OCI-LY7 (cell line): Measurements from ENCODE around the gene VSIR. TPM values are rescaled to one million over a fixed set of nuclear protein-coding genes. Genes with fewer than 3 reads are reported as not detected.

Experiments
- BruUV-seq: library from RNA; stranded (reverse); fragments of 400-500 nt; replicated peaks from 2 replicates; lab custom pipeline; 2021; lab: Mats Ljungman, UMichigan
- CTCF ChIA-PET: fragments of 300-600 bp; sonication (Branson Sonifier 250); formaldehyde crosslinking; loops from one replicate; lab custom pipeline; 2022; ENCODE audit warnings: antibody characterized with exemption; ENCODE audit not compliant: unreplicated experiment; lab: Charles Lee
- POLR2A ChIA-PET: fragments of 300-600 bp; sonication (Branson Sonifier 250); formaldehyde crosslinking; loops from one replicate; lab custom pipeline; 2022; ENCODE audit warnings: antibody characterized with exemption; lab: Charles Lee
- DNase-seq: peaks from one replicate; pipeline ENCODE4 v3.0.0-alpha.2; 2015; ENCODE audit warnings: low spot score
- H2AFZ ChIP-seq: fragments of 200-600 bp; sonication (generic), shearing (Covaris generic); 2 replicates; pipeline ENCODE4 v1.6.1; 2014; ENCODE audit warnings: mild to moderate bottlenecking, antibody characterized with exemption, low read length, moderate library complexity
- H3K27ac ChIP-seq: fragments of 200-600 bp; sonication (generic); 2 replicates; pipeline ENCODE4 v1.5.1; 2014; ENCODE audit warnings: mixed run types, low read depth, mild to moderate bottlenecking, moderate library complexity, low read length, inconsistent platforms; ENCODE audit not compliant: poor library complexity, severe bottlenecking
- H3K36me3 ChIP-seq: fragments of 200-600 bp; sonication (generic); 2 replicates; pipeline ENCODE4 v1.6.1; 2014; ENCODE audit warnings: mild to moderate bottlenecking, antibody characterized with exemption, low read length, moderate library complexity, mixed read lengths; ENCODE audit not compliant: insufficient read depth
- H3K4me1 ChIP-seq: fragments of 200-600 bp; sonication (generic); 2 replicates; pipeline ENCODE4 v1.5.1; 2014; ENCODE audit warnings: mild to moderate bottlenecking, low read length; ENCODE audit not compliant: insufficient read depth, poor library complexity, severe bottlenecking
- H3K4me2 ChIP-seq: fragments of 200-600 bp; sonication (generic); 2 replicates; pipeline ENCODE4 v1.6.1; 2014; ENCODE audit warnings: mild to moderate bottlenecking, low read length
- H3K4me3 ChIP-seq: fragments of 200-600 bp; sonication (generic); 2 replicates; pipeline ENCODE4 v1.5.1; 2014; ENCODE audit warnings: mild to moderate bottlenecking, low read depth, low read length; ENCODE audit not compliant: poor library complexity, severe bottlenecking
- H3K79me2 ChIP-seq: fragments of 200-600 bp; sonication (generic); 2 replicates; pipeline ENCODE4 v1.6.1; 2016; ENCODE audit warnings: low read depth, mild to moderate bottlenecking, low read length, moderate library complexity, mixed read lengths; ENCODE audit not compliant: insufficient read depth
- H3K9me2 ChIP-seq: fragments of 200-600 bp; sonication (generic); 2 replicates; pipeline ENCODE4 v1.6.1; 2016; ENCODE audit warnings: mild to moderate bottlenecking, low read length, mixed read lengths; ENCODE audit not compliant: insufficient read depth
- H3K9me3 ChIP-seq: fragments of 200-600 bp; sonication (generic); 2 replicates; pipeline ENCODE4 v1.6.1; 2014; ENCODE audit warnings: mild to moderate bottlenecking, mixed run types, low read length, mixed read lengths
- H4K20me1 ChIP-seq: fragments of 200-600 bp; sonication (generic); 2 replicates; pipeline ENCODE4 v1.6.1; 2014; ENCODE audit warnings: mild to moderate bottlenecking, antibody characterized with exemption, low read length, moderate library complexity, mixed read lengths; ENCODE audit not compliant: insufficient read depth
- CTCF ChIP-seq: fragments of 200-600 bp; sonication (generic); conservative IDR thresholded peaks from 2 replicates; pipeline ENCODE4 v1.5.1; 2014; ENCODE audit warnings: mild to moderate bottlenecking, antibody characterized with exemption, low read length, moderate library complexity, mixed read lengths
- EZH2phosphoT487 ChIP-seq: fragments of 200-600 bp; sonication (generic); IDR thresholded peaks from 2 replicates; pipeline ENCODE4 v1.6.1; 2018; ENCODE audit warnings: low read depth, borderline replicate concordance, mild to moderate bottlenecking, mixed run types, antibody characterized with exemption, low read length, moderate library complexity, mixed read lengths
- intact Hi-C: fragments of 100-400 bp; cut with micrococcal nuclease; formaldehyde crosslinking; loops from one replicate; pipeline ENCODE4 v1.10.0; 2022; ENCODE audit not compliant: unreplicated experiment
- total RNA-seq, 2 experiments: library from RNA; depleted of rRNA in 1 of 2; stranded (reverse); fragments of >200 nt in 1 of 2; shearing (Covaris generic) in 1 of 2; gene quantifications; 2 replicates each; pipeline ENCODE4 v1.2.3, GENCODE V29; 2014 to 2022

VSIR gene
- total RNA-seq, 2 experiments from 2014 or later, result 2.2 to 9.0 TPM

- no peaks in the 10 kb centered on the region for H3K9me3 ChIP-seq
- no peak overlapping the region for H2AFZ ChIP-seq
- no peak overlapping the region for H3K4me3 ChIP-seq
- no peak overlapping the region for H3K27ac ChIP-seq
- intact Hi-C loops, result no loop called here
- TF ChIP-seq CTCF (no peak), EZH2phosphoT487 (no peak)
- BruUV-seq, result no TSS peak
- ChIA-PET CTCF (no interaction called here), POLR2A (interaction anchor here (0.5 kb wide), 1 partner anchor 24 kb away, joined by 6 read pairs; no protein-coding TSS in a partner anchor)
- H3K36me3 ChIP-seq, result no peaks in the 10 kb centered on the region
- H3K9me2 ChIP-seq, result no peaks in the 10 kb centered on the region
- H3K79me2 ChIP-seq, result no peaks in the 10 kb centered on the region
- DNase-seq, result no peak
- peaks cover 44% of the 10 kb centered on the region for H3K4me1 ChIP-seq
- no peak overlapping the region for H3K4me2 ChIP-seq
- H4K20me1 ChIP-seq, result no peaks in the 10 kb centered on the region
Measured at GRCh38 chr10:71777213-71777985, 4.1 kb upstream of the VSIR start.

- intact Hi-C loops, result no loop called here
- H3K36me3 ChIP-seq, result no peaks in the 10 kb centered on the region
- no peaks in the 10 kb centered on the region for H3K79me2 ChIP-seq
- peak; percentile 30 for DNase-seq
- no peak overlapping the region for H3K4me3 ChIP-seq
- peaks cover 53% of the 10 kb centered on the region for H3K4me1 ChIP-seq
- H3K9me3 ChIP-seq, result no peaks in the 10 kb centered on the region
- ChIA-PET CTCF (interaction anchor here (0.6 kb wide), 1 partner anchor 31 kb away, joined by 3 read pairs; no protein-coding TSS in a partner anchor), POLR2A (interaction anchor here (0.5 to 1.4 kb wide), 2 partner anchors 10 to 25 kb away, joined by 4 to 6 read pairs; no protein-coding TSS in a partner anchor)
- no peaks in the 10 kb centered on the region for H3K9me2 ChIP-seq
- peak overlapping the region; percentile 94 for H3K4me2 ChIP-seq
- H3K27ac ChIP-seq, result peak overlapping the region; percentile 79
- TF ChIP-seq CTCF (peak; percentile 23; the same call in 1 of the 2 replicates), EZH2phosphoT487 (no peak)
- H4K20me1 ChIP-seq, result no peaks in the 10 kb centered on the region
- BruUV-seq, result no TSS peak
- H2AFZ ChIP-seq, result peak overlapping the region; percentile 46; the same call in 1 of the 2 replicates
Measured at GRCh38 chr10:71776481-71776925, 3.2 kb upstream of the VSIR start.
